Glutamatergic neuron (in vitro differentiated cells): Measurements from ENCODE around the gene BAIAP2. TPM values are rescaled to one million over a fixed set of nuclear protein-coding genes. Genes with fewer than 3 reads are reported as not detected.

ENCODE experiments used
- DNase-seq: peaks from one replicate; pipeline ENCODE4 v3.0.0; 2022
- H3K27ac Mint-ChIP-seq: one replicate; pipeline ENCODE4 v1.8.0; 2020; ENCODE audit warnings: mild to moderate bottlenecking, mixed read lengths, inconsistent platforms; ENCODE audit not compliant: unreplicated experiment
- H3K27me3 Mint-ChIP-seq: one replicate; pipeline ENCODE4 v1.8.0; 2020; ENCODE audit warnings: mild to moderate bottlenecking, moderate library complexity, mixed read lengths, inconsistent platforms; ENCODE audit not compliant: unreplicated experiment
- H3K36me3 Mint-ChIP-seq: one replicate; pipeline ENCODE4 v1.8.0; 2020; ENCODE audit warnings: mild to moderate bottlenecking, mixed read lengths, inconsistent platforms; ENCODE audit not compliant: unreplicated experiment
- H3K4me1 Mint-ChIP-seq: one replicate; pipeline ENCODE4 v1.8.0; 2020; ENCODE audit warnings: mild to moderate bottlenecking, low read depth, mixed read lengths, inconsistent platforms; ENCODE audit not compliant: unreplicated experiment
- H3K4me3 Mint-ChIP-seq: one replicate; pipeline ENCODE4 v1.8.0; 2020; ENCODE audit warnings: mild to moderate bottlenecking, mixed read lengths, inconsistent platforms; ENCODE audit not compliant: unreplicated experiment
- H3K9me3 Mint-ChIP-seq: one replicate; pipeline ENCODE4 v1.8.0; 2020; ENCODE audit warnings: mild to moderate bottlenecking, moderate library complexity, mixed read lengths, inconsistent platforms; ENCODE audit not compliant: unreplicated experiment
- CTCF ChIP-seq: fragments of 200-600 bp; sonication (generic); IDR thresholded peaks from one replicate; pipeline ENCODE4 v1.5.0; 2021; ENCODE audit not compliant: partially characterized antibody, unreplicated experiment
- total RNA-seq: library from RNA; stranded (reverse); fragmentation: NEBNext Ultra II Directional; extraction: Animal tissue kit (Norgen Biotek cat#: 25700); gene quantifications from one replicate; pipeline ENCODE4 v1.2.1, GENCODE V29; 2021; ENCODE audit not compliant: unreplicated experiment

BAIAP2 gene
- total RNA-seq, 1 donor from 2014 or later: 252 TPM

DNA sequence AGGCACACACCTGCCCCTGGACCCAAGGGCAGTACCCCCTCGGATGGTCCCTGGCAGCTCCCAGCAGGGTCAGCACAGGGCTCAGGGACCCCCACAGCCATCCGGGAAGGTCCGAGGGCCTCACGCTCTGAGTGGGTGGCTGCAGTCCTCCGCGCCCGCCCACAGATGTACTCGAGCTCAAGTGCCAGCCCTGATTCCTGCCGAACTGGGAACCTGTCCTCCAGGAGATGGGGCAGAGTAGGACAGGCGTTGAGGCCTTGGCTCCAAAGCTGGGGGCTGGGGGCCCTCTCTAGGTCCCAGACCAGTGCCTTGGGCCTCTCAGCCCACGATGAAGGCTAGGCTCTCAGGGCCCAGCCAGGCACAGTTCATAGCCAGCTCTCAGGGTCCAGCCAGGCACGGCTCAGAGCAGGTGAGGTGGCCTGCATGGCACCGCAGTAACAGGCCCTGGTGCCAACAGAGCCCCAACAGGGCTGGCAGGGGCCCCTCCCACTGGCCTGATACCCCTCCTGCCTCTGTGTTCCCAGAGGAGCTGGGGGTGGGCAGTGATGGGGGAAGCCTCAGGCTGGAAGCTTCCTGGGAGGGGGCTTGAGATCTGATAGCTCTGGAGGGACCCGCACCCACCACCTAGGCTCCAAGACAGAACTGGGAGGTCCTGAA, 94.9 kb downstream of the BAIAP2 start:
- H3K4me3 Mint-ChIP-seq: no peak overlapping the region
- no peaks in the 10 kb centered on the region for H3K27me3 Mint-ChIP-seq
- no peak for TF ChIP-seq CTCF
- peaks cover 2% of the 10 kb centered on the region for H3K9me3 Mint-ChIP-seq
- H3K4me1 Mint-ChIP-seq: peaks cover 4% of the 10 kb centered on the region
- H3K36me3 Mint-ChIP-seq: no peaks in the 10 kb centered on the region
- DNase-seq: no peak
- no peak overlapping the region for H3K27ac Mint-ChIP-seq

DNA sequence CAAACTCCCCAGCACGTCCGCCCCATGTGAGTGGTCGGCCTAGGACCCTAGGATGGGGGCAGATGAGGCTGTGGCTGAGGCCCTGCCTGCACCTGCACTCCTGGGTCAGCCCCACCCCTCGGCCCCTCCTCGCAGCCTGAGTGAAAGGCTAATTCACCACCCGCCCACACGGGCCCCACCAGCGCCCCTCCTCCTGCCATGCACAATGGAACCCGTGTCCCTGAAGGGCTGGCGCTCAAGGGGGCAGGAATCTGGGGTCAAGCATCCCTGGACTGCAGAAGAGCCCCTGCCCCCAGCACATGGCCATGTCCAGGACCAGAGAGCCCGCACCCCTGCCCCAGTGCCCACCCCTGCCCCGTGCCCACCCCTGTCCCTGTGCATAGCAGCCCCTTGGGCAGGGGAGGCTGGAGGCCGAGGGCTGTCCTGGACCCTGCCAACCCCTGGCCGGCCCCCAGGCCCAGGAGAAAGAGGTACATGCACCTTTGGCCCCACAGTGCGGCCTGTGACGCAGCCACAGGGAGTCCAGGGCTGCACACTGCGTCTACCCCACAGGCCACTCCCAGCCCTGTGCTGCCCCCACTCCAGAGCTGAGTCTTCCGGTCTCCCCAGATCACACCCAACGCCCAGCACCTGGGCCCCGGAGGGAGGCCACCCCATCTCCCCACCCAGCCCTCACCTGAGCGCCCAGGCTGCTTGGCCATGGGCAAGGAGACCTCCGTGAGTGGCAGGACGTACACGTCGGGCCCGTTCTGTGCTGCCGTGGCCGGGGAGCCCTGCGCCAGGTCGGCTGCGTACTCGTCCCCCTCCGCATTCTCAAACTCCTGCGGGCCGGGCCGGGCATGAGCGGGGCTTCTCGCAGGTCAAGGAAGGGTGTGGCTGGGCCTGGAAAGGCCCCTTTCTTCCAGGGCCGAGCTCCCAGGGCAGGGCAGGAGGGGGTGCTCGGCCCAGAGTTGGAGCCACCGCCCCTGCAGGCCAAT, 95.7 kb downstream of the BAIAP2 start:
- Mint-ChIP-seq H3K27me3 (peaks cover 1% of the 10 kb centered on the region), H3K9me3 (peaks cover 2% of the 10 kb centered on the region), H3K36me3 (no peaks in the 10 kb centered on the region), H3K4me1 (peaks cover 4% of the 10 kb centered on the region), H3K4me3 (no peak overlapping the region), H3K27ac (no peak overlapping the region)
- no peak for DNase-seq
- no peak for TF ChIP-seq CTCF

GRCh38 chr17:81131486-81132196, 96.7 kb downstream of the BAIAP2 start:
- Mint-ChIP-seq H3K36me3 (no peaks in the 10 kb centered on the region), H3K27me3 (peaks cover 1% of the 10 kb centered on the region), H3K27ac (no peak overlapping the region), H3K9me3 (peaks cover 2% of the 10 kb centered on the region), H3K4me3 (no peak overlapping the region), H3K4me1 (peaks cover 4% of the 10 kb centered on the region)
- no peak for TF ChIP-seq CTCF
- DNase-seq: no peak

DNA sequence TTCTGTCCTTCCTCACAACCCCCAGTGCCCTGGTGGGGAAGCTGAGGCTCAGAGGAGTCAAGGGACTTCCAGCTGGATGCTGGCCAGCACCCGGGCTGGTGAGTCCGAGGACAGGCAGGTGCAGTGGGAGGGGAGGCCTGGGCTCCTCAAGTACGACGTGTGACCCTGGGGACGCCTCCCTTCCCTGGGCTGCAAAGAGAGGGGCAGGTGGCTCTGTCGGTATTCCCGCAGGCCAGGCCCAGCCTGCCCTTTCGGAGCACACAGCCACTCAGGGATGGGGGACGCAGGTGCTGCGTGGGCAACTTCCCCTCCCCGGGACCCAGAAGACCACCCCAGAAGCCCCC, 97.2 kb downstream of the BAIAP2 start:
- Mint-ChIP-seq H3K4me3 (no peak overlapping the region), H3K27me3 (peaks cover 1% of the 10 kb centered on the region), H3K9me3 (peaks cover 2% of the 10 kb centered on the region), H3K27ac (no peak overlapping the region), H3K4me1 (peaks cover 4% of the 10 kb centered on the region), H3K36me3 (no peaks in the 10 kb centered on the region)
- TF ChIP-seq CTCF: no peak
- no peak for DNase-seq
